NCI-H345 treated with DMSO at 0.1 percent for 48 hours (cell line): ENCODE data around the gene WDR54.
"Not testable (repeated sequence)": the region's sequence is repeated elsewhere in the genome, so short reads cannot be mapped to it uniquely, and the experiment has no call there.

Source experiments
- DNase-seq: peaks from one replicate; lab custom pipeline; 2025; ENCODE audit not compliant: unreplicated experiment; lab: John Stamatoyannopoulos, UW

Gene WDR54

DNA sequence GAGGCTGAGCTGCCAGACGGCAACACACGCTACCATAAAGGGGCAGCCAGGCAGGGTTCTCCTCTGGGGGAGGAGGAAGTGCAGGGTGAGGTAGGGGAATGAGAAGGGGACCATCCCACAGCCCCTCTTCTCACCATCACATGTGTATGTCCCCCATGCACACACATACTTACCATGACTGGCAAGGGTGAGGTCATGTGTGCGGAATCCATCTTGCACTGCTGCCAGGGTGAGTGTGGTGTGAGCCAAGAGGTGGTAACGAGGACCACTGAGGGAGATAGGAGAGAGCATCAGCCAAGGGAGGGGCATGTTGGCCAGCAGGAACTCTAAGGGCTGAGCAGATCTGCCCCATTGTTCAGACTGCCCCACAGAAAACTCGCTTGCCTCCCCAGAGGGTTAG is 7.1 kb downstream of the WDR54 start:
- no peak for DNase-seq

DNA sequence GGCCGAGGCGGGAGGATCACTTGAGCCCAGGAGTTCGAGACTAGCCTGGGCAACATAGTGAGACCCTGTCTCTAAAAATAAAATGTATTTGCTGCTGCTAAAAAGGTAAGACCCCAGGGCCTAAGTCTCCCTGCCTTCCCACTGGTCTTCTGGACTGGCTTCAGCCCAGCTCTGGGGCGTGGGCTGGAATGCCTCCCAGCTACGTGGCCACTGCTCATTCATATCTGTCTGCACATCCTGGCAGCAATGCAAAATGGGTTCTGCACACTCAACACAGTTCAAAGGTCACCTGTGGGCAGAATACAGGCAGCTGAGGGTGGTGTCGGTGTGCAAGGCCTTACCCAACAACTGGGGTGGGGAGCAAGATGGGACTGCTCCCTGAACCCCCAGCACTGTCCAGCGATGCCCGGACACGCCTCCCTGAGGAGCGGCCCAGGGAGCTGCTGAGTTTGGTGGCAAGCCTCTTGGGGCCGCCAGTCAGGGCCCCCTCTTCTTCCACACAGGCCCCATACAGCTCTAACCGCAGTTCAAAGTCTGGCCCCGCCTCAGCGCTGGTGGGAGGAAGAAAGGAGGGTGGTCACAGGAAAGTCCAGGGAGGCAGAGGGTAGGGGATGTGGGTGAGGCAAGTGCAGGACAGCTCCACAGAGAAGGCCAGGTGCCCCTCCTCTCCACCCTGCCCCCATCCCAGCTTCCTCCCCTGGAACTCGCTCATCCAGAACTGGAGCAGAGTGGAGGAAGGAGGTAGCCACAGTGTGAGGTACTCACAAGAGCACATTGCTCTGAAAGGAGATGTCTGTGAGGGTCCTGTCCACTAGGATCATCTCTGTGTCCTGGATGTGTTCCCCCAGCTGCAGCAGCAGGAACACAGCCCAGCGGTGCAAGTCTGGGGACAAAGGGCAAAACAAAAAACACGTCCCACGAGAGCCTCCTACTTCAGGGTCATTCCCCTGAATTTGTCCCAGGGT is 8.2 kb downstream of the WDR54 start:
- DNase-seq: no peak

DNA sequence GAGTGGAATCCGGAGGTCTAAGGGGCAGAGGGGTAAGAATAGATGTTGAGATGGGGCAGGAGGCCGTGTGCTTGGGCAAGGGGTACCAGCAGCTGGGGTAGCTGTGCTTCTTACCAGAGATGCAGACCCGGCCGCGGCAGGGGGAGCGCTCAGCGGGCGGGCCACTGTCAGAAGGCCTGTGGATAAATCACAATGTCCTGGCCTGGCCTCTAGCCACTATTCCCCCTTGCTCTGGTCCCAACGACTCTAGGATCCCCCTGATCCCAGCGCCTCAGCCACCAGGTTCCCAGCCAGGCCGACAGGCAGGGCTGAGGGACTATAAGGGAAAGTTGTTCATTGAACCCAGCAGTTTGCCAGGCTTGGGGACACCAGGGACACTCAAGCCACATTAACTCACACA is 9.0 kb downstream of the WDR54 start:
- no peak for DNase-seq

- DNase-seq: no peak
These were observed 14.7 kb downstream of the WDR54 start for GRCh38 chr2:74436111-74436805.

DNA sequence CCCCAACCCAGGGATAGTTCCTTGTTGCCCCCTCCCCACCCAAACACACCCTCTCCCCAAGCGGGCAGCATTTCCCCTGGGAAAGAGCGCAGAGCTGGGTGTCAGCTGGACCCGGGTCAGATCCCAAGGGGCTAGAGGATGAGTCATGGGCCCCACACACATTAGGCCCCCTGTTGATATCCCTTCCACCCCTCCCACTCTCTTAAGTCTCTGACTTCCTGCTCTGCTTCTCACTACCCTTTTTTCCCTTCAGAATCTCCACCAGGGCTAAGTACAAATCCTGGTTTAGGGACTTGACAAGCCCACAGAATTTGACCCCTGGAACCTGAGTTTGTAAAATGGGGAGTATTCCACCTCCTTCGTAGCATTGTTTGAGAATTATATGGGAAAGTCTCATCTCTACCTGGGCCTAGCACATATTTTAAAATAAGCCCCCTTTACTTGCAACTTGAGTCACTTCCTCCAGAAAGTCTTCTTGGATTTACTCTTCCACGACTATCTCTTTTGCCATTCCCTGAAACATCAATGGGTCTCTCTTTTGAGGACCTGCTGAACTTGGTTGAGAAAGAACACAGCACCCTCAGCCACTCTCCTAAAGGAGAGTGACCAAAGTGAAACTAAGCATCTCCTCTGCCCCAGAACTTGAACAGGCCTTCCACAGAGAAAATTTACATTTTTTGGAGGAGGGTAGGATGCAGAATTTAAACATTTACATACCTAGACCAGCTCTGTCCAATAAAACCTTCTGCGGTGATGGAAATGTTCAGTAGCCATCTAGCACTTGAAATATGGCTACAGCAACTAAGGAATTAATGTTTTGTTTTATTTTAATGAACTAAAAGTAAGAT is 15.5 kb downstream of the WDR54 start:
- DNase-seq: no peak

- DNase-seq: no peak
These were observed 16.7 kb downstream of the WDR54 start for GRCh38 chr2:74438248-74438647.

GRCh38 chr2:74439373-74439772 is 17.8 kb downstream of the WDR54 start:
- no peak for DNase-seq

DNA sequence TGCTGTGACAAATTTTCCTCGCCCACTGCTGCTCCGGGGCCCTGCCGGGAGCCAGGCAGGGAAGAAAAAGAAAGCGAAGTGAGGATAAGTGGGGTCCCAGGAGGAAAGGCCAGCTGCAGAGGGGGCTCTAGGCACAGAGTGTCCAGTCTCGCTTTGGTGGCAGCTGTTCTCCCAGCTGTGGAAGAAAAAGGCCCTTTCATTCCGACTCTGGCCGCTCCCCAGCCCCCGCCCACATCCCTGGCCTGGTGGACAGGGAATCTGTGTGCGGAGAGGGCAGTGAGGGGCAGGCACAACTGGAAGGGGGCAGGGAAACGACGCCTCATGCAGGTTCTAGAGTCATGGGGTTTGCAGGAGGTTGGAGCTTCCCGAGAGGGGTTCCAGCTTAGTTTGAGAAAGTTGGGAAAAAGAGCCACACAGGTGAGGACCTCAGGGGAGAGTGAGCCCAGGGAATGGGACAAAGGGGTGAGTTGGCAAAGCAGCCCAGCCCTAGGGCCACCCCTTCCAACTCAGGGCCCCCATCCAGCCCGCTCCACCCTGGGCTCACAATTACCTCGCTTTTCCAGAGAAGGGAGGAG is 18.4 kb downstream of the WDR54 start:
- no peak for DNase-seq

DNA sequence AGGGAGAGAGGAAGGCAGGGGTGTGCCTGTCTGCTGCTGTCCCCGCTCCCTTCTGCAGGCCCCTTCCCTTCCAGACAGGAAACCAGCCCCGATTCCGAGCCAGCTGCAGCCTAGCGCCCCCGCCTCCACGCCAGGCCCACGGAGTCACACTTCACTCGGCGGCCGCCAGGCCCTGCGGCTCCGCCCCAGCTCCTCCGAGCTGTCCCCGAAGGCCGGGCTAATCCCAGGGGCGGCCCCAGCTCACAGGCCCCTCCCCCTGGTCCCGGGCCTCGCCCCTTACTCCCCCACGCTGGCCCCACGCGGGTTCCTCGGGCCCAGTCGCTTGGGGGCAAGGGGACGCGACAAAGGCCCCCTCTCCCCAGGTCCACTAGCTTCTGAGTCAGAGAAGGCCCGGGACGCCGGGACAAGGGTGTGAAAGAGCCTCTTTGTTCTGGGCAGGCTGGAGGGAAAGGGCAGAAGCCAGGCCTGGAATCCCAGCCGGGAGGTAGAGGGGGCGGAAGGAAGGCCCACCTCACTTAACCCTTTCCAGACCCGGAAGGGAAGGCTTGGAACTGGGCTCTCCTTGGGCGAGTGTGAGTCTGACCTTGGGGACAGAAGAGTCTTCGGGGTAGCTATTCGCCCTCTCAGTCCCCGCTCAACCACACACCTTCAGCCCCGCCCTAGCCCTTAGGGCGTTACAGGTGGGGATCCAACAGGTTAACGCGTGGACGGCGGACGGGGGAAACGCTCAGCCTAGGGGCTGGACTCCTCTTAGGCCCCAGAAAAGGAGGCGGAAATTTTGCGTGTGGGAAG is 19.0 kb downstream of the WDR54 start:
- no peak for DNase-seq

- no peak for DNase-seq
These were observed 19.7 kb downstream of the WDR54 start for GRCh38 chr2:74441170-74441689.

- no peak for DNase-seq
These were observed 20.4 kb downstream of the WDR54 start, which contains the start of gene RTKN for GRCh38 chr2:74441690-74442482. Gene RTKN, minus strand, starts transcription at chr2:74441937. Its CDS starts 121 bp downstream, at chr2:74441816.

DNA sequence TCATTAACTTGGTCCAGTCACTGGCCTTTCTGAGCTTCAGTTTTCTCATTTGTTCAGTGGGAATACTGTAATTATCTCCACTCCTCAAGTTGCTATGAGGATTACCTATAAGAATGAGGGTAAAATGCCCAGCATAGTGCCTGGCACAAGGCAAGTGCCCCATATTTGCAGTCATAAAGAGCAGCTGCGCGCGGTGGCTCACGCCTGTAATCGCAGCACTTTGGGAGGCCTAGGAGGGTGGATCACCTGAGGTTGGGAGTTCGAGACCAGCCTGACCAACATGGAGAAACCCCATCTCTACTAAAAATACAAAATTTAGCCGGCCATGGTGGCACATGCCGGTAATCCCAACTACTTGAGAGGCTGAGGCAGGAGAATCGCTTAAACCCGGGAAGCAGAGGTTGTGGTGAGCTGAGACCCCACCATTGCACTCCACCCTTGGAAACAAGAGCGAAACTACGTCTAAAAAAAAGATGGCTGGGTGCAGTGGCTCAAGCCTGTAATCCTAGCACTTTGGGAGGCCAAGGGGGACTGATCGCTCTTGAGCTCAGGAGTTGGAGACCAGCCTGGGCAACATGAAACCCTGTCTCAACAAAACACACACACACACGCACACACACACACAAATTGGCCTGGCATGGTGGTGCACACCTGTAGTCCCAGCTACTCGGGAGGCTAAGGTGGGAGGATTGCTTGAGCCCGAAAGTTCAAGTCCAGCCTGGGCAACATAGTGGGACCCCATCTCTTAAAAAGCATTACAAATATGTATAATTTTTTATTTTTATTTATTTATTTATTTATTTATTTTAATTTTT is 21.2 kb downstream of the WDR54 start:
- not testable (repeated sequence) for DNase-seq

GRCh38 chr2:74444498-74445318 is 23.2 kb downstream of the WDR54 start:
- no peak for DNase-seq

DNA sequence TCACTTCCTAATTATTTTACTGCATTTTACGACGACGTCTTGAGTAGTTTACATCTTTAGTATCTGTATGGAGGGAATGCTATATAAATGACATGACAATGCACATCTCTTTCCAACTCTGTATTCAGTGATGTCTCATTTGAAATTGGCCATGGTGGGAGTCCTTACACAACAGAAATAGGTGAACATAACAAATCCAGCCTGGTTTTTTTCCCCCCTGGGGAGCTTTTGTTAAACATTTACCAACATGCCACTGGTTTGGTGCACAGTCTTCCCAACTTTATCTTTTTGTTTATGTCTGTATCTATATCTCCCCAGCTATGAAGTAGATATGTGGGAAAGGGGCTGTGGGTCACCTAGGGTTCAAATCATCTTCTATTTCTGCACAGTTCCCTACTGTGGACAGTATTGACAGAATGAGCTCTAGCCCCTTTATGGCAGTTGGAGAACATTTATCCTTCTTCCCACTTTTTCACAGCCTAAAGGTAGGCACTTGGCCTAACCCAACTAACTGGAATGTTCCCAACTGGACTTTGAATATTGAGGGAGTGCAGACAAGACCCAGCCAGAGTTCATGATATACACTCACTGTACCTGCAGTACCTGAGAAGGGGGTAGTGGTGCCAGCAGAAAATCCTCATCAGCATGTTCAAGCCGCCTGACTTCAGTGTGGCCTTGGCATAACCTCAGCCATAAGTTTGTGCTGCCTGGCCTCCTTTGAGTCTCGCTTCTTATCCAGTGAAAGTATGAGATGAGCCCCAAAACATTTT is 25.9 kb downstream of the WDR54 start:
- no peak for DNase-seq

GRCh38 chr2:74448771-74449170 is 27.2 kb downstream of the WDR54 start:
- DNase-seq: no peak

- DNase-seq: no peak
These were observed 29.1 kb downstream of the WDR54 start for GRCh38 chr2:74450570-74451190.
